Retina (tissue), 1 donor: ENCODE data around the gene NR5A2.

ENCODE experiments used
- DNase-seq: peaks from one replicate; pipeline ENCODE4 v3.0.0-alpha.2; 2016

Gene NR5A2

GRCh38 chr1:200128944-200129879 lies 101.7 kb downstream of the NR5A2 start:
- no peak for DNase-seq

- DNase-seq: no peak
Measured at GRCh38 chr1:200130552-200130951, 103.0 kb downstream of the NR5A2 start.

- no peak for DNase-seq
Measured at GRCh38 chr1:200131551-200132125, 104.1 kb downstream of the NR5A2 start.

- DNase-seq: no peak
Measured at GRCh38 chr1:200133123-200133522, 105.6 kb downstream of the NR5A2 start.

GRCh38 chr1:200134116-200134515 lies 106.6 kb downstream of the NR5A2 start:
- no peak for DNase-seq

- DNase-seq: no peak
Measured at GRCh38 chr1:200136384-200136783, 108.9 kb downstream of the NR5A2 start.

GRCh38 chr1:200139661-200140250 lies 112.2 kb downstream of the NR5A2 start:
- no peak for DNase-seq

- DNase-seq: no peak
Measured at GRCh38 chr1:200143347-200143746, 115.8 kb downstream of the NR5A2 start.

- DNase-seq: no peak
Measured at GRCh38 chr1:200146100-200146499, 118.6 kb downstream of the NR5A2 start.

- DNase-seq: no peak
Measured at GRCh38 chr1:200147094-200147493, 119.6 kb downstream of the NR5A2 start.

- no peak for DNase-seq
Measured at GRCh38 chr1:200147742-200148141, 120.2 kb downstream of the NR5A2 start.

GRCh38 chr1:200150006-200150405 lies 122.5 kb downstream of the NR5A2 start:
- no peak for DNase-seq

- peak; percentile 22 for DNase-seq
Measured at GRCh38 chr1:200150721-200151120, 123.2 kb downstream of the NR5A2 start.

GRCh38 chr1:200152336-200152735 lies 124.8 kb downstream of the NR5A2 start:
- DNase-seq: no peak

GRCh38 chr1:200153277-200154055 lies 126.0 kb downstream of the NR5A2 start:
- no peak for DNase-seq

- DNase-seq: no peak
Measured at GRCh38 chr1:200154069-200154767, 126.7 kb downstream of the NR5A2 start.

- DNase-seq: no peak
Measured at GRCh38 chr1:200157715-200158114, 130.2 kb downstream of the NR5A2 start.

- DNase-seq: no peak
Measured at GRCh38 chr1:200161801-200162200, 134.3 kb downstream of the NR5A2 start.

GRCh38 chr1:200162258-200162657 lies 134.7 kb downstream of the NR5A2 start:
- DNase-seq: no peak

GRCh38 chr1:200162877-200163276 lies 135.4 kb downstream of the NR5A2 start:
- no peak for DNase-seq

- no peak for DNase-seq
Measured at GRCh38 chr1:200163911-200164310, 136.4 kb downstream of the NR5A2 start.

- no peak for DNase-seq
Measured at GRCh38 chr1:200165493-200166220, 138.1 kb downstream of the NR5A2 start.
